GM21390 (cell line): ENCODE results near the gene ELOVL6.

Experiments
- ATAC-seq: cut with Tn5 transposase; IDR thresholded peaks from one replicate; pipeline ENCODE4 v1.9.1; 2021; ENCODE audit not compliant: unreplicated experiment

ELOVL6 gene

GRCh38 chr4:110129544-110129943 lies 68.9 kb downstream of the ELOVL6 start:
- no peak for ATAC-seq

- no peak for ATAC-seq
Observed at GRCh38 chr4:110128472-110128919, 69.9 kb downstream of the ELOVL6 start.

- ATAC-seq, result no peak
Observed at GRCh38 chr4:110128029-110128428, 70.4 kb downstream of the ELOVL6 start.

- ATAC-seq, result peak; percentile 64
Observed at GRCh38 chr4:110124711-110125110, 73.7 kb downstream of the ELOVL6 start.

- no peak for ATAC-seq
Observed at GRCh38 chr4:110122201-110122600, 76.2 kb downstream of the ELOVL6 start.

- no peak for ATAC-seq
Observed at GRCh38 chr4:110120506-110120905, 77.9 kb downstream of the ELOVL6 start.

GRCh38 chr4:110119880-110120279 lies 78.5 kb downstream of the ELOVL6 start:
- ATAC-seq, result peak; percentile 35

- peak; percentile 60 for ATAC-seq
Observed at GRCh38 chr4:110119337-110119736, 79.1 kb downstream of the ELOVL6 start.

GRCh38 chr4:110112056-110112455 lies 86.4 kb downstream of the ELOVL6 start:
- no peak for ATAC-seq

GRCh38 chr4:110109455-110109854 lies 89.0 kb downstream of the ELOVL6 start:
- ATAC-seq, result no peak

GRCh38 chr4:110108960-110109359 lies 89.5 kb downstream of the ELOVL6 start:
- ATAC-seq, result no peak

GRCh38 chr4:110108422-110108821 lies 90.0 kb downstream of the ELOVL6 start:
- peak; percentile 93 for ATAC-seq

- ATAC-seq, result no peak
Observed at GRCh38 chr4:110107866-110108265, 90.5 kb downstream of the ELOVL6 start.

- peak; percentile 54 for ATAC-seq
Observed at GRCh38 chr4:110106931-110107296, 91.5 kb downstream of the ELOVL6 start.

- ATAC-seq, result no peak
Observed at GRCh38 chr4:110104661-110105060, 93.8 kb downstream of the ELOVL6 start.

- ATAC-seq, result no peak
Observed at GRCh38 chr4:110099638-110100037, 98.8 kb downstream of the ELOVL6 start.

- ATAC-seq, result no peak
Observed at GRCh38 chr4:110096405-110096804, 102.0 kb downstream of the ELOVL6 start.

- no peak for ATAC-seq
Observed at GRCh38 chr4:110092646-110093045, 105.8 kb downstream of the ELOVL6 start.

- no peak for ATAC-seq
Observed at GRCh38 chr4:110091434-110092140, 106.8 kb downstream of the ELOVL6 start.

- ATAC-seq, result no peak
Observed at GRCh38 chr4:110088670-110089069, 109.7 kb downstream of the ELOVL6 start.

- ATAC-seq, result no peak
Observed at GRCh38 chr4:110087070-110087708, 111.2 kb downstream of the ELOVL6 start.

- no peak for ATAC-seq
Observed at GRCh38 chr4:110085131-110085530, 113.3 kb downstream of the ELOVL6 start.

GRCh38 chr4:110084154-110084553 lies 114.3 kb downstream of the ELOVL6 start:
- no peak for ATAC-seq
